T-cell (primary cell): ENCODE measurements around the gene SLC9A7. TPM values are rescaled to one million over a fixed set of nuclear protein-coding genes. Genes with fewer than 3 reads are reported as not detected.

Source experiments
- ATAC-seq, 4 experiments: fragments of 200-7000 bp in 3 of 4; fragments of 150-1000 bp in 1 of 4; cut with Tn5 transposase; replicated peaks in 1 of 4; 1 replicate in 3 of 4; 2 replicates in 1 of 4; pipeline ENCODE4 v1.10.0; 2021; ENCODE audit warnings: moderate library complexity in 3 of 4, mild to moderate bottlenecking in 2 of 4, moderate number of reproducible peaks in 1 of 4
- CTCF ChIA-PET, 2 donors: fragments of 300-600 bp; sonication (Branson Sonifier 250); formaldehyde crosslinking; loops; one replicate each; lab custom pipeline; 2022; ENCODE audit warnings: antibody characterized with exemption in 2 of 2; lab: Charles Lee
- POLR2A ChIA-PET, 2 donors: fragments of 300-600 bp; sonication (Branson Sonifier 250); formaldehyde crosslinking; loops; one replicate each; lab custom pipeline; 2022; ENCODE audit warnings: antibody characterized with exemption in 2 of 2; lab: Charles Lee
- DNase-seq, 35 experiments: peaks; one replicate each; pipeline versions ENCODE4 v3.0.0 to v3.0.0-alpha.2; 2013 to 2023
- H3K27ac ChIP-seq: one replicate; pipeline ENCODE4 v1.5.1; 2013; ENCODE audit warnings: low read length
- H3K27me3 ChIP-seq, 2 experiments: replicated peaks in 1 of 2; 1 replicate in 1 of 2; 2 replicates in 1 of 2; pipeline versions ENCODE4 v1.6.1 to v1.7.0; 2013; ENCODE audit warnings: low read length in 1 of 2, mixed read lengths in 1 of 2; ENCODE audit not compliant: control insufficient read depth in 2 of 2, insufficient read depth in 2 of 2; ENCODE audit errors: extremely low read depth in 1 of 2
- H3K36me3 ChIP-seq, 2 donors: 1 replicate in 1 of 2; 2 replicates in 1 of 2; pipeline versions ENCODE4 v1.6.1 to v1.7.0; 2013; ENCODE audit warnings: low read length in 1 of 2; ENCODE audit not compliant: control insufficient read depth in 2 of 2, insufficient read depth in 1 of 2; ENCODE audit errors: extremely low read depth in 1 of 2
- H3K4me1 ChIP-seq, 2 experiments: 1 replicate in 1 of 2; 2 replicates in 1 of 2; pipeline versions ENCODE4 v1.6.1 to v1.7.0; 2013; ENCODE audit warnings: low read length in 2 of 2, mixed read lengths in 1 of 2; ENCODE audit not compliant: insufficient read depth in 2 of 2, control insufficient read depth in 1 of 2; ENCODE audit errors: extremely low read depth in 1 of 2
- H3K4me3 ChIP-seq, 2 donors: 1 replicate in 1 of 2; 2 replicates in 1 of 2; pipeline versions ENCODE4 v1.5.1 to v1.7.0; 2013; ENCODE audit warnings: mild to moderate bottlenecking in 2 of 2, low read length in 1 of 2, moderate library complexity in 1 of 2; ENCODE audit not compliant: control insufficient read depth in 1 of 2; ENCODE audit errors: extremely low read depth in 1 of 2
- H3K9me3 ChIP-seq: 2 replicates; pipeline ENCODE4 v1.7.0; 2013
- H3K27ac Mint-ChIP-seq, 2 donors: one replicate each; pipeline ENCODE4 v1.8.0; 2020 to 2021; ENCODE audit warnings: mild to moderate bottlenecking in 2 of 2, mixed read lengths in 2 of 2
- H3K27me3 Mint-ChIP-seq, 2 donors: one replicate each; pipeline ENCODE4 v1.8.0; 2021 to 2022; ENCODE audit warnings: mixed read lengths in 2 of 2
- H3K36me3 Mint-ChIP-seq: one replicate; pipeline ENCODE4 v1.8.0; 2021; ENCODE audit warnings: mixed read lengths
- H3K4me1 Mint-ChIP-seq, 3 donors: one replicate each; pipeline ENCODE4 v1.8.0; 2020 to 2022; ENCODE audit warnings: mixed read lengths in 3 of 3, mild to moderate bottlenecking in 1 of 3
- H3K4me3 Mint-ChIP-seq, 3 donors: one replicate each; pipeline ENCODE4 v1.8.0; 2020 to 2022; ENCODE audit warnings: mild to moderate bottlenecking in 3 of 3, mixed read lengths in 3 of 3, moderate library complexity in 3 of 3
- H3K9me3 Mint-ChIP-seq, 3 donors: one replicate each; pipeline ENCODE4 v1.8.0; 2020 to 2022; ENCODE audit warnings: mixed read lengths in 3 of 3
- WGBS: methylation state at CpG from one replicate; pipeline ENCODE4 v1.1.5; 2013; ENCODE audit warnings: missing lambda C conversion rate; ENCODE audit not compliant: insufficient coverage; 5-methylcytosine and 5-hydroxymethylcytosine counted together
- total RNA-seq, 35 experiments: library from RNA in 6 of 35; stranded (reverse) in 6 of 35; fragments of 120-200 nt in 1 of 35; gene quantifications; one replicate each; pipeline versions ENCODE4 v1.2.1 to v1.2.4 and lab custom pipeline; 2013 to 2026

SLC9A7 gene
- total RNA-seq, 5 donors from 2014 or later (not counting 1 experiment from before 2014, with no cell fraction given), result 2.3 to 6.3 (median 3.7) TPM

- ChIA-PET CTCF (no interaction called here), POLR2A (no interaction called here)
- no peak overlapping the region for H3K27ac Mint-ChIP-seq
These were observed 3.2 kb downstream of the SLC9A7 start for GRCh38 chrX:46755671-46756070.

GRCh38 chrX:46754586-46755061 lies 4.3 kb downstream of the SLC9A7 start:
- no peak overlapping the region for H3K27ac Mint-ChIP-seq
- no peaks in the 10 kb centered on the region for H3K27me3 ChIP-seq
- H3K36me3 ChIP-seq, result no peaks in the 10 kb centered on the region
- DNase-seq (no peak), ATAC-seq (no peak)
- no peaks in the 10 kb centered on the region for H3K9me3 Mint-ChIP-seq
- ChIA-PET POLR2A (no interaction called here), CTCF (no interaction called here)
- H3K27me3 Mint-ChIP-seq, result peaks cover 0 to 5% of the 10 kb centered on the region in 2 donors
- H3K4me3 Mint-ChIP-seq, result no peak overlapping the region
- H3K4me1 Mint-ChIP-seq, result peaks cover 6 to 26% (median 18%) of the 10 kb centered on the region in 3 donors
- H3K4me1 ChIP-seq, result peaks cover 0 to 9% of the 10 kb centered on the region in 2 experiments
- H3K36me3 Mint-ChIP-seq, result no peaks in the 10 kb centered on the region
- no peaks in the 10 kb centered on the region for H3K9me3 ChIP-seq
- H3K4me3 ChIP-seq, result no peak overlapping the region
- H3K27ac ChIP-seq, result no peak overlapping the region
- WGBS, result no CpG with 5 or more reads among the region's 3 CpGs

More at GRCh38 chrX:46755671-46756070, 3.2 kb downstream of the SLC9A7 start:
- DNase-seq, result no peak
- H3K27ac ChIP-seq, result no peak overlapping the region
- Mint-ChIP-seq H3K4me3 (no peak overlapping the region), H3K27me3 (peaks cover 0 to 7% of the 10 kb centered on the region in 2 donors), H3K9me3 (no peaks in the 10 kb centered on the region), H3K4me1 (peaks cover 6 to 26% (median 18%) of the 10 kb centered on the region in 3 donors), H3K36me3 (no peaks in the 10 kb centered on the region)
- whole genome bisulfite sequencing, result no CpG with 5 or more reads among the region's 10 CpGs
- H3K4me3 ChIP-seq, result no peak overlapping the region
- H3K27me3 ChIP-seq, result no peaks in the 10 kb centered on the region
- H3K4me1 ChIP-seq, result peaks cover 0 to 11% of the 10 kb centered on the region in 2 experiments
- H3K36me3 ChIP-seq, result no peaks in the 10 kb centered on the region
- ATAC-seq, result no peak
- no peaks in the 10 kb centered on the region for H3K9me3 ChIP-seq

DNA sequence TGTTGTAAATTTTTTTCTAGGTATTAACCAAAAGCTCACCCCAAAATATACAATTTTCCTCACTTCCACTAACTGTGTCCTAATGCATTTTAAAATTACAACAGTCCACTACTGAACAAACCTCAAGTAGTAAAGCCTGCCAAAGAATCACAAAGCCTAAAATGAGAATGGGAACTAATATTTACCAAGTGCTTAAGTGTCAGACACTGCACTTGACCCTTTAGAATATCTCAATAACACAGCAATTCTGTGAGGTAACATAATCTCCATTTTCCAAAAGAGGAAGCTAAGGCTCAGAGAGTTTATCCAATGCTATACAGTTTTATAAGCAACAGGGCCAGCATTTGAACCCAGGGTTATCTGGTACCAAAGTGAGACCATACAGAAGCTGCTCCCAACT lies 4.9 kb downstream of the SLC9A7 start:
- Histone ChIP-seq H3K4me1 (peaks cover 0 to 5% of the 10 kb centered on the region in 2 experiments), H3K9me3 (no peaks in the 10 kb centered on the region), H3K27ac (no peak overlapping the region), H3K36me3 (no peaks in the 10 kb centered on the region), H3K27me3 (no peaks in the 10 kb centered on the region), H3K4me3 (no peak overlapping the region)
- Mint-ChIP-seq H3K27me3 (peaks cover 0 to 3% of the 10 kb centered on the region in 2 donors), H3K27ac (no peak overlapping the region), H3K4me3 (no peak overlapping the region), H3K4me1 (peaks cover 6 to 22% (median 18%) of the 10 kb centered on the region in 3 donors), H3K9me3 (no peaks in the 10 kb centered on the region), H3K36me3 (no peaks in the 10 kb centered on the region)
- ATAC-seq (no peak), DNase-seq (no peak)
- ChIA-PET POLR2A (no interaction called here), CTCF (no interaction called here)

- Histone ChIP-seq H3K36me3 (no peaks in the 10 kb centered on the region), H3K27ac (no peak overlapping the region), H3K4me3 (no peak overlapping the region), H3K4me1 (no peaks in the 10 kb centered on the region), H3K27me3 (no peaks in the 10 kb centered on the region), H3K9me3 (no peaks in the 10 kb centered on the region)
- no peak overlapping the region for H3K4me3 Mint-ChIP-seq
- H3K27ac Mint-ChIP-seq, result no peak overlapping the region
- H3K4me1 Mint-ChIP-seq, result peaks cover 0 to 11% (median 4%) of the 10 kb centered on the region in 3 donors
- DNase-seq (no peak), ATAC-seq (no peak)
- H3K27me3 Mint-ChIP-seq, result peaks cover 0 to 6% of the 10 kb centered on the region in 2 donors
- no CpG with 5 or more reads among the region's 1 CpG for WGBS
- peaks cover 2% of the 10 kb centered on the region for H3K36me3 Mint-ChIP-seq
- CTCF ChIA-PET, result no interaction called here
- POLR2A ChIA-PET, result no interaction called here
- H3K9me3 Mint-ChIP-seq, result peaks cover 0 to 6% (median 0%) of the 10 kb centered on the region in 3 donors
These were observed 8.0 kb downstream of the SLC9A7 start for GRCh38 chrX:46750889-46751288.

DNA sequence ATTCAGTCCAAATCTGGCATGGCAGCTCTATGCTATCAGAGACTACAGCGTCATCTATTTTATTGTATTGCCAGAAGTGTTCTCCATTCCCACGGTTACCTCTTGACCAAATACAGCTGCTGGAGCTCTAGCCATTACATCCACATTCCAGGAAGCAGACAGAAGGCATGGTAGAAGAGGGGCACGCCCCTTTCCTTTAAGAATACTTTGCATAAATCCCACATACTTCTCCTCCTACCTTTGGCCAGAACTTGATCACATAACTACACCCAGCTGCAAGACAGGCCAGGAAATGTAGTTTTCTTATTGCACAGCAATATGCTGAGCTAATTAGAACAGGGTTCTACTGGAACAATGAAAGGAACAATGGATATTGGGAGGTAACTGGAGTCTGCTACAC lies 14.9 kb downstream of the SLC9A7 start:
- no peak overlapping the region for H3K27ac Mint-ChIP-seq
- ChIA-PET POLR2A (no interaction called here), CTCF (no interaction called here)
- no peaks in the 10 kb centered on the region for H3K9me3 ChIP-seq
- no peak overlapping the region for H3K4me3 ChIP-seq
- H3K27me3 ChIP-seq, result no peaks in the 10 kb centered on the region
- H3K9me3 Mint-ChIP-seq, result peaks cover 0 to 8% (median 6%) of the 10 kb centered on the region in 3 donors
- H3K27me3 Mint-ChIP-seq, result peaks cover 0 to 24% of the 10 kb centered on the region in 2 donors
- DNase-seq, result no peak
- peaks cover 2% of the 10 kb centered on the region for H3K36me3 Mint-ChIP-seq
- no peak overlapping the region for H3K4me3 Mint-ChIP-seq
- H3K4me1 ChIP-seq, result no peaks in the 10 kb centered on the region
- H3K4me1 Mint-ChIP-seq, result peaks cover 0 to 5% (median 0%) of the 10 kb centered on the region in 3 donors
- WGBS, result no CpG with 5 or more reads among the region's 3 CpGs
- no peak overlapping the region for H3K27ac ChIP-seq
- no peak for ATAC-seq
- no peaks in the 10 kb centered on the region for H3K36me3 ChIP-seq

- Histone ChIP-seq H3K4me1 (no peaks in the 10 kb centered on the region), H3K4me3 (no peak overlapping the region), H3K27ac (no peak overlapping the region), H3K27me3 (no peaks in the 10 kb centered on the region), H3K9me3 (no peaks in the 10 kb centered on the region), H3K36me3 (no peaks in the 10 kb centered on the region)
- Mint-ChIP-seq H3K9me3 (peaks cover 0 to 8% (median 6%) of the 10 kb centered on the region in 3 donors), H3K27me3 (peaks cover 0 to 24% of the 10 kb centered on the region in 2 donors), H3K36me3 (peaks cover 2% of the 10 kb centered on the region), H3K4me3 (no peak overlapping the region), H3K27ac (no peak overlapping the region), H3K4me1 (peaks cover 0 to 5% (median 0%) of the 10 kb centered on the region in 3 donors)
- no peak for ATAC-seq
- ChIA-PET POLR2A (no interaction called here), CTCF (no interaction called here)
- DNase-seq, result no peak
- WGBS, result no CpG with 5 or more reads among the region's 1 CpG
These were observed 15.9 kb downstream of the SLC9A7 start for GRCh38 chrX:46743046-46743445.
